Upper lobe of left lung (tissue), 4 donors: ENCODE measurements around the gene GNA14.

Experiments used
- CTCF ChIP-seq, 6 experiments: fragments of 450-650 bp in 4 of 6; fragments of 200-600 bp in 2 of 6; sonication (generic) in 2 of 6; IDR thresholded peaks; one replicate each; pipeline ENCODE4 v1.5.1; 2016 to 2019; ENCODE audit warnings: antibody characterized with exemption in 6 of 6
- EP300 ChIP-seq, 4 donors: sonication (generic); formaldehyde crosslinking; IDR thresholded peaks; one replicate each; pipeline ENCODE4 v1.5.1; 2017; ENCODE audit warnings: antibody characterized with exemption in 4 of 4, control low read depth in 2 of 4
- POLR2A ChIP-seq, 4 donors: fragments of 450-650 bp; IDR thresholded peaks; one replicate each; pipeline ENCODE4 v1.5.1; 2016 to 2017; ENCODE audit warnings: antibody characterized with exemption in 4 of 4, mild to moderate bottlenecking in 2 of 4
- POLR2AphosphoS5 ChIP-seq, 2 donors: sonication (generic); formaldehyde crosslinking; IDR thresholded peaks; one replicate each; pipeline ENCODE4 v1.5.1; 2017; ENCODE audit warnings: antibody characterized with exemption in 2 of 2

DNA sequence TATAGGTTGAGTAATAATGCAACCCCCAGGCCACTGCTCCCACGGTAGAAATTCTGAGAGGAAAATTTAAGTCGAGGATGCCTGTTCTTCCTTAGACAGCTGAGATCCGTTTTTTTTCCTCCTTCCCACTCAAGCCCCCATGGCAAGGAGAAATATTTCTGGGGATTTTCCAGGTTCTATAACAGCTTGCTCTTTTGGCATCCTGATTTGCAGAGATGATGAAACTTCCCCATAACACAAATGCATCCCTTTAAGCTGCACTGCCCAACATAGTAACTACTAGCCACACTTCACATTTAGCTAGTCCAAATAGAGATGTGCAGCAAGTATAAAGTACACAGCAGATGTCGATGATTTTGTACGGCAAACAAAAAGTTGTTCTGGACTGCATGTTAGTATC, 32.5 kb upstream of the GNA14 start:
- no peak for TF ChIP-seq EP300 (IDR thresholded peaks at IDR 0.05)
- TF ChIP-seq POLR2A (IDR thresholded peaks at IDR 0.05), result no peak
- no peak for TF ChIP-seq CTCF (IDR thresholded peaks at IDR 0.05)
- no peak for TF ChIP-seq POLR2AphosphoS5 (IDR thresholded peaks at IDR 0.05)
